Right kidney (tissue), 1 donor: ENCODE results near the gene SELENON.

Experiments used
- DNase-seq: peaks from one replicate; pipeline ENCODE4 v3.0.0-alpha.2; 2016

SELENON gene

DNA sequence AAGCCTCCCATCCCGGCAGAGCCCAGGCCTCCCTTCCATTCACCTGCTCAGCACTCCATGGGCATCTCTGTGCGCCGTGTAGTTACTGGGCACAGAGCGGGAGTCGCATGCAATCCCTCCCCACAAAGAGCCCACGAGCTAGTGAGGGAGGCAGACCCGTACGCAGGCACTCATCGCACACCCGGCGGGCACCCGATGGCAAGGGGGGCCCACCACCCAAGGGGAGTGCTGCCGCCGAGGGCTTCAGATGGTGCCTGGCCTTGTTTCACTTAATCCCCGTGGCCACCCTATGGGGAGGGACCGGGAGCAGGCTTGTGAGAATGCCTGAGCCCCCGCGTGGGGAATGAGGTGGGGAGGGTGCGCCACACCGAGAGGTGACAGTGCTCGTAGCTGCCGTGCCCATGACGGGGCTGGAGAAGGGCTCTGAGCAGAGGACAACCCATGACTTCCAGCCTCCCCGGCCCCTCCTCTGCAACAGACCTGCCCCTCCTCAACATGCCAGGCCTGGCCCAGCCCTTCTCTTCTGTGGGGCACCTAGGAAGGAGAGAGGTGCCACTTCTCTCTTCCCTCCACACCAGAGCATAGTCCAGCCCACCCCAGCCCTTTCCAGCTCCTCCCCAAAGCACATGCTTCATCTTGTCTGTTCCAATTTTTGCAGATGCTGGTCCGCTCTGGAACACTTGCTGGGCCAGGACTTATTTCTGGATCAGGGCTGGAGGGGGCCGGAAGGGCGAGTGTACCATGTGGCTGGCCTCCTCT, 30.2 kb upstream of the SELENON start:
- no peak for DNase-seq

DNA sequence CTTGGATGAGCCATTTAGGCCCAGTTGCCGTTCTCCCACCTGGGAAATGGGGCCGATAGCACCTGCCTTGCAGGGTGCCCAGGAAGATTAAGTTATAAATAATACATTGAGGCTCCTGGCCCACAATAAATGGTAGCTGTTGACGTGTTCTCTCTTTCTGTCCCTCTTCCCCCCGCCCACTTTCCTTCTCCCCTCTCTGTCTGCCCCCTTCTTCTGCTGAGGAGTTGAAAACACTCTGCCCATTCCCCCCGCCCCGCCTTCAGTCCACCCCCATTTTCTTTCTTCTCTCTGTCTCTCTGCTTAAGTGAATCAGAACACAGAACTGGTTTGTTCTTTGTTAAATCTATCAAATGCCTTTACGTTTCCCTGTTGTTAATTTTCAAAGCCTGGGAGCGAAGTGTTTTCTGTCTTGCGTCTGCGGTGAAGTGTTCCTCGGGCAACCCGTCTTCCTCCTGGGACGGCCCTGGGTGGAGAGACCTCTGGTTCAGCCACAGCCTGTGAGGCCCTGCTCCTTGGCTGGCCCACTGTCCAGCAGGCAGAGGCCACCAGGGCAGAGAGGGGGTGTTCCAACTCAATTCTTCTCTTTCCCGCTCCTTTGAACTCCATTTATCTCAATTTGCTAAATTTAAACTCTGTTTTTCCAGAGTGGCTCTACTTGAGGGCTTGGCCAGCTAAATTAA, 29.3 kb upstream of the SELENON start:
- DNase-seq: peak; percentile 74

- DNase-seq: peak; percentile 84
These were observed 28.5 kb upstream of the SELENON start for GRCh38 chr1:25771221-25772114.

DNA sequence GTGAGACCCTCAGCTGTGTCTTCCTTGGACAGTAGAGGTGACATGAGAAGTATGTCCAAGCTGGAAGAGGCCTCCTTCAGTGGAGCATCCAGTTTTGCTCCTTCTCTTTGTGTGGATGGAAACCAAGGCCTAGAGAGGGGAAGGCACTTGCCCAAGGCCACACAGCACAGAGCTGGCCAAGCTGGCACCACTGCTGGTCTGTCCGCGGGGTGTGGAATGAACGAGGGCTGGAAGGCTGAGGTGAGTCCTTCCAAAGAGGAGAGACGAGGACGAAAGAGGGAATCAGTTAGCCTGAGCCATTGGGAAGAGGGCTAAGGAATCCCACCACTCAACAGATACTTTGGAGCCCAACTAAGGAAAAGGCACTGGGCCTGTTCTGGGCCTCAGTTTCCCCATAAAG, 27.8 kb upstream of the SELENON start:
- no peak for DNase-seq

DNA sequence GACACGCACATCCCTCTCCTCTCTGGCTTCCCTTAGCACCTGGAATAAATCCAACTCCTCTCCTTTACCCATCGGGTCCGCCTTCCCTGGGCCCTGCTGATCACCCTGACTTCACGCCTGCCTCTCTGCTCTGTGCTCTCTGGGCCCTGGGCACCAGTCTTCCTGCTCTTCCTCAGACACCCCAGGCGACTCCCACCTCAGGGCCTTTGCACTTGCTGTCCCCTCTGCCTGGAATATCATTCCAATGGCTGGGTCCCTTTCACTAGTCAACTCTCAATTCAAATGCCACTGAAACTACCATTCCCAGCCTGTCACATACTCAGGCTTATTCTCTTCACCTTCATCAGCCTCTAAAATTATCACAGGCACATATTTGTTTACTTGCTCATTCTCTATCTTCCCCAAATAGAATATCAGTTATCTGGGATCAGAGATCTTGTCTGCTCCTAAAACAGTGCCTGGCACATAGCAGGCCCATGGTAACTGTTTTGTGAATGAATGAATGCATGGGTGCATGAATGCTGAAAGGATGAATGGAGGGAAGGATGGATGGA, 27.2 kb upstream of the SELENON start:
- no peak for DNase-seq

DNA sequence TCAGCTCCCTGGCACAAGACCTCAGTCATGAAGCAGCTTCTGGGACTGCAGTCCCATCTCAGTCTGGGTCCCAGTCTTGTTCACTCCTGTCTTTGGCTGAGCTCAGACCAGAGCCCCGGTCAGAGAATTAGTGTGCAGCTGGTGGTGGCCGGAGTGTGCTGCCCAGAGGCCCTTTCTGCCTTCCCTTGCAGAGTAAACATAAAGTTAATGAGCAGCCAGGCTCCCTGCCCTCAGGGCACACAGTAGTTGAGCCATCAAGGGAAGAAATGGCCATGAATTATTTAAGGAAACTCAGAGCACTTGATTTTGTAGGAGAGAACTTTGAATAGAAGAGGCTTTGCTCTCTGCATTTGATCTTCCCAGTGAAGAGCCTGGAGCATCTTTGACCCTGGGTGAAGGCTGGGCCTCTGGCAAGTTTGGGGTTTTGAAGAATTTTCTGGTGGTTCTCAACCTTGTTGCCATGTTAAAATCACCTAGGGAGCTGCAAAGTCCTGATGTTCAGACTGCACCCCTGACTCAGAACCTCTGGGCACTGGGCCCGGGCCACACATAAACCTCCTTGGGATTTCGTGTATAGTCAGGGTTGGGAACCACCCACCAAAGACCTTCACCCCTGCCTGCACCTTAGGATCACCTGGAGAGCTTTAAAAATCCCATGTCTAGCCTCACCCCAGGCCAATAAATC, 26.4 kb upstream of the SELENON start:
- peak; percentile 62 for DNase-seq

DNA sequence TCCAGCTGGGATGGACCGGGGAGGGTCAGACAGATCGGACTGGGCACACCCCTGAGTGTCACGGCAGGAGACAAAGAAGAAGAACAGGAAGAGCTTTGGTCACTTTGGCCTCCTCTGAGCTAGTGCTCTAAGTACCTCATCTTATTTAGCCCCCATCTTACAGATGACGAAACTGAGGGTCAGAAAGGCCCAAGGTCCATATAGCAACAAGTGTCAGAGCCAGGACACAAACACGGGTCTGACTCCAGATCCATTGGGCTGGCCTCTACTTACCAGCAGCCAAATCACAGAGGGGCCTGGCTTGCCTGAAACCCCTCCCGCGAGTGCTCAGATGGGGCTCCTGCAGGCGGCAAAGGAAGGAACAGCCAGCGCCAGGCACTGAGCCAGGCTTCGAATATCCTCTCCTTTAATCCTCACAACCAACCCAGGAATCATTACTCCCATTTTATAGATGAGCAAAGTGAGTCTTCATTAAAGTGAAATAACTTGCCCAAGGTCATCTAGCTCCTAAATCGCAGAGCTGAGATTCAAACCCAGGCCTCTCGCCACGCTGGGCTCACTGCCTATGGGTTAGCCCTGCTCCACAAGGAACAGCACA, 25.7 kb upstream of the SELENON start:
- DNase-seq: no peak

GRCh38 chr1:25774921-25775771, 24.8 kb upstream of the SELENON start:
- DNase-seq: peak; percentile 60

DNA sequence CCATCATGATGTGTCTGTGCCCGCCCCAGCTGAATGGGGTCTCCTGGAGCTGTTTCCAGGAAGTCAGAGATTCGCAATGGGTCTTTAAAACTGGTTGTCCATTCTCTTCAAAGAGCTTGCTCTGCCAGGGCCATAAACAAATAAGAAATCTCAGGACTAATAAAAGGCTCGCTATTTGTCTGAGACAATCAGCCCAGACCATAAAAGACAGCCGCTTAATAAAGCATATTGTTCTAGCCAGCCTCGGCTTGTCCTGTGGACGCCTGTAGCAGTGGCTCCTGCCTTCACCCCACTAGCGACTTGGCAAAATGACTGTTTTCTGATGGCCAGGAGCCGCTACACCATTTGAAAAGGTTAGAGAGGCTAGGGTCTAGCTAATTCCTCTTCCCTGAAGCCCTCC, 20.6 kb upstream of the SELENON start:
- no peak for DNase-seq

GRCh38 chr1:25779894-25780293, 20.1 kb upstream of the SELENON start:
- no peak for DNase-seq

- no peak for DNase-seq
These were observed 19.5 kb upstream of the SELENON start for GRCh38 chr1:25780318-25781129.

GRCh38 chr1:25781130-25781433, 18.9 kb upstream of the SELENON start:
- no peak for DNase-seq

- DNase-seq: no peak
These were observed 17.3 kb upstream of the SELENON start for GRCh38 chr1:25782608-25783201.

- DNase-seq: no peak
These were observed 15.4 kb upstream of the SELENON start for GRCh38 chr1:25784575-25785051.

GRCh38 chr1:25785333-25786067, 14.5 kb upstream of the SELENON start:
- no peak for DNase-seq

- DNase-seq: no peak
These were observed 12.9 kb upstream of the SELENON start for GRCh38 chr1:25786887-25787759.

- no peak for DNase-seq
These were observed 12.2 kb upstream of the SELENON start for GRCh38 chr1:25787760-25788166.

GRCh38 chr1:25790472-25790871, 9.5 kb upstream of the SELENON start:
- DNase-seq: no peak
